ENCODE measurements around the gene RALGPS2.

GRCh38 chr1:178885869-178886268 lies 160.8 kb downstream of the RALGPS2 start:
- TF ChIP-seq POLR2A (IDR thresholded peaks at IDR 0.05; ENCODE audit: extremely low read depth, insufficient read length) (no peak), CTCF (IDR thresholded peaks at IDR 0.05; ENCODE audit: low read depth, low read length) (no peak), MAX (IDR thresholded peaks at IDR 0.05; ENCODE audit: low read depth, low read length) (no peak), MYC (IDR thresholded peaks at IDR 0.05; ENCODE audit: low read depth, low read length) (no peak)

Measured in NB4 (cell line).